ENCODE measurements around the gene HSPB9. TPM values are rescaled to one million over a fixed set of nuclear protein-coding genes. Genes with fewer than 3 reads are reported as not detected.

Gene HSPB9
- total RNA-seq, 1 experiment from 2014 or later = 0.15 TPM

- Histone ChIP-seq H4K8ac (replicated peaks; ENCODE audit: insufficient read length, low read depth, low read length) (no peak overlapping the region), H2BK15ac (ENCODE audit: low read depth, low read length) (no peak overlapping the region), H4K20me1 (ENCODE audit: control insufficient read depth, insufficient read depth, insufficient read length) (no peaks in the 10 kb centered on the region), H3K56ac (ENCODE audit: insufficient read length, low read depth, low read length) (no peak overlapping the region), H3K4me2 (ENCODE audit: insufficient read depth, insufficient read length, low read length) (peak overlapping the region; percentile 53), H2AFZ (ENCODE audit: low read length) (no peak overlapping the region), H3K79me1 (ENCODE audit: insufficient read depth, low read depth, low read length, poor library complexity, severe bottlenecking) (no peaks in the 10 kb centered on the region), H3K23ac (ENCODE audit: insufficient read length, low read depth, low read length) (no peak overlapping the region), H3K27me3 (ENCODE audit: insufficient read depth, low read length) (no peaks in the 10 kb centered on the region), H3K79me2 (ENCODE audit: insufficient read depth, low read length) (no peaks in the 10 kb centered on the region), H3K23me2 (ENCODE audit: insufficient read length, low read depth, low read length, poor library complexity, severe bottlenecking) (no peaks in the 10 kb centered on the region), H3K18ac (ENCODE audit: insufficient read length, low read depth, low read length) (peak overlapping the region; percentile 56), H3T11ph (ENCODE audit: low read length) (no peak overlapping the region), H3K4me1 (ENCODE audit: insufficient read depth, low read length) (peaks cover 4% of the 10 kb centered on the region; the same call in 1 of the 2 replicates), H3K9ac (ENCODE audit: extremely low read depth, insufficient read length, low read length) (no peak overlapping the region), H3K4ac (ENCODE audit: low read depth, low read length) (no peak overlapping the region), H2BK20ac (ENCODE audit: low read depth, low read length, poor library complexity, severe bottlenecking) (no peak overlapping the region), H3K27ac (ENCODE audit: insufficient read length, low read depth, low read length) (no peak overlapping the region), H2BK120ac (ENCODE audit: low read depth, low read length, poor library complexity, severe bottlenecking) (no peak overlapping the region), H2BK5ac (ENCODE audit: insufficient read length, low read length) (no peak overlapping the region), H3K14ac (ENCODE audit: insufficient read depth, low read length) (no peak overlapping the region), H2AK5ac (ENCODE audit: insufficient read length, low read length) (no peak overlapping the region), H2BK12ac (ENCODE audit: insufficient read length, low read depth, low read length) (no peak overlapping the region), H4K5ac (ENCODE audit: insufficient read length, low read depth, low read length) (no peak overlapping the region), H3K9me3 (ENCODE audit: control insufficient read depth, low read depth, low read length) (no peaks in the 10 kb centered on the region), H4K91ac (ENCODE audit: insufficient read length, low read depth, low read length) (no peak overlapping the region)
- TF ChIP-seq, protein P1, sequence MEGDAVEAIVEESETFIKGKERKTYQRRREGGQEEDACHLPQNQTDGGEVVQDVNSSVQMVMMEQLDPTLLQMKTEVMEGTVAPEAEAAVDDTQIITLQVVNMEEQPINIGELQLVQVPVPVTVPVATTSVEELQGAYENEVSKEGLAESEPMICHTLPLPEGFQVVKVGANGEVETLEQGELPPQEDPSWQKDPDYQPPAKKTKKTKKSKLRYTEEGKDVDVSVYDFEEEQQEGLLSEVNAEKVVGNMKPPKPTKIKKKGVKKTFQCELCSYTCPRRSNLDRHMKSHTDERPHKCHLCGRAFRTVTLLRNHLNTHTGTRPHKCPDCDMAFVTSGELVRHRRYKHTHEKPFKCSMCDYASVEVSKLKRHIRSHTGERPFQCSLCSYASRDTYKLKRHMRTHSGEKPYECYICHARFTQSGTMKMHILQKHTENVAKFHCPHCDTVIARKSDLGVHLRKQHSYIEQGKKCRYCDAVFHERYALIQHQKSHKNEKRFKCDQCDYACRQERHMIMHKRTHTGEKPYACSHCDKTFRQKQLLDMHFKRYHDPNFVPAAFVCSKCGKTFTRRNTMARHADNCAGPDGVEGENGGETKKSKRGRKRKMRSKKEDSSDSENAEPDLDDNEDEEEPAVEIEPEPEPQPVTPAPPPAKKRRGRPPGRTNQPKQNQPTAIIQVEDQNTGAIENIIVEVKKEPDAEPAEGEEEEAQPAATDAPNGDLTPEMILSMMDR (conservative IDR thresholded peaks at IDR 0.05) = no peak
- H3K9me3 Mint-ChIP-seq = no peaks in the 10 kb centered on the region
- H3K27ac Mint-ChIP-seq = peak overlapping the region; percentile 29 to 97 (median 40); a peak in 5 of 7 replicates
- peak; percentile 99 for DNase-seq
- no peaks in the 10 kb centered on the region for H3K36me3 Mint-ChIP-seq (ENCODE audit: insufficient read depth in 1 of 3, low read depth in 3 of 3)
- peaks cover 9% of the 10 kb centered on the region for H3K27me3 Mint-ChIP-seq (ENCODE audit: low read depth)
- H3K4me1 Mint-ChIP-seq = peaks cover 25 to 32% of the 10 kb centered on the region in 2 experiments
- peak overlapping the region; percentile 74 to 86 for H3K4me3 Mint-ChIP-seq
- WGBS (ENCODE audit: extremely low coverage, insufficient read length, low lambda C conversion rate) = no CpG with 5 or more reads among the region's 51 CpGs
These were observed 14.7 kb upstream of the HSPB9 start for GRCh38 chr17:42107597-42108576.
